Spleen (tissue), 11 donors: ENCODE results near the gene RASEF. TPM values are rescaled to one million over a fixed set of nuclear protein-coding genes. Genes with fewer than 3 reads are reported as not detected.
A peak's percentile ranks its signal among the peaks of the same experiment; 100 is the strongest.

Source experiments
- DNase-seq: peaks from one replicate; pipeline ENCODE4 v3.0.0-alpha.2; 2020
- H3K27ac ChIP-seq, 8 donors: fragments of 200-600 bp; sonication (generic) in 7 of 8; 1 replicate in 4 of 8; 2 replicates in 4 of 8; pipeline versions ENCODE4 v1.5.0 to v1.8.0; 2016 to 2021; ENCODE audit warnings: inconsistent platforms in 4 of 8, mild to moderate bottlenecking in 4 of 8, moderate library complexity in 1 of 8
- H3K27me3 ChIP-seq, 7 donors: fragments of 200-600 bp; sonication (generic) in 6 of 7; replicated peaks in 1 of 7; 1 replicate in 4 of 7; 2 replicates in 3 of 7; pipeline versions ENCODE4 v1.5.0 to v1.8.0; 2016 to 2021; ENCODE audit warnings: inconsistent platforms in 3 of 7, mild to moderate bottlenecking in 1 of 7
- H3K36me3 ChIP-seq, 6 donors: fragments of 200-600 bp; sonication (generic) in 5 of 6; 1 replicate in 4 of 6; 2 replicates in 2 of 6; pipeline versions ENCODE4 v1.5.0 to v1.8.0; 2016 to 2021; ENCODE audit warnings: inconsistent platforms in 2 of 6
- H3K4me1 ChIP-seq, 6 donors: fragments of 200-600 bp; sonication (generic) in 5 of 6; 1 replicate in 3 of 6; 2 replicates in 3 of 6; pipeline versions ENCODE4 v1.5.0 to v1.8.0; 2016 to 2021; ENCODE audit warnings: inconsistent platforms in 3 of 6
- H3K4me3 ChIP-seq, 8 donors: fragments of 200-600 bp; sonication (generic) in 7 of 8; 1 replicate in 4 of 8; 2 replicates in 4 of 8; pipeline versions ENCODE4 v1.5.0 to v1.8.0; 2016 to 2021; ENCODE audit warnings: inconsistent platforms in 4 of 8, mild to moderate bottlenecking in 4 of 8, moderate library complexity in 2 of 8
- H3K9me3 ChIP-seq, 8 donors: fragments of 200-600 bp; sonication (generic) in 7 of 8; 1 replicate in 4 of 8; 2 replicates in 4 of 8; pipeline versions ENCODE4 v1.5.0 to v1.8.0; 2016 to 2021; ENCODE audit warnings: inconsistent platforms in 4 of 8
- CTCF ChIP-seq, 11 experiments: fragments of 200-600 bp in 7 of 11; fragments of 450-650 bp in 4 of 11; sonication (generic) in 4 of 11; IDR thresholded peaks in 8 of 11; conservative IDR thresholded peaks in 3 of 11; 1 replicate in 7 of 11; 2 replicates in 4 of 11; pipeline versions ENCODE4 v1.4.0 to v1.8.0; 2016 to 2021; ENCODE audit warnings: antibody characterized with exemption in 11 of 11, inconsistent platforms in 4 of 11, mild to moderate bottlenecking in 1 of 11
- POLR2A ChIP-seq, 3 donors: fragments of 450-650 bp; IDR thresholded peaks; one replicate each; pipeline ENCODE4 v1.5.1; 2017; ENCODE audit warnings: antibody characterized with exemption in 3 of 3, mild to moderate bottlenecking in 1 of 3
- POLR2AphosphoS5 ChIP-seq, 3 donors: sonication (generic); formaldehyde crosslinking; IDR thresholded peaks; one replicate each; pipeline ENCODE4 v1.5.1; 2017; ENCODE audit warnings: antibody characterized with exemption in 3 of 3
- WGBS, 5 donors: extraction: QIAGEN DNeasy Blood & Tissue Kit in 3 of 5; methylation state at CpG; one replicate each; pipeline versions ENCODE4 v1.1.5 to v1.1.7; 2013 to 2018; 5-methylcytosine and 5-hydroxymethylcytosine counted together
- intact Hi-C: fragments of 100-400 bp; cut with DNase I; formaldehyde crosslinking; loops from one replicate; pipeline ENCODE4 v1.15.0; 2023; ENCODE audit warnings: low total_unique reads
- polyA plus RNA-seq, 3 donors: library from polyadenylated mRNA; stranded (reverse); fragments of 200-250 nt; gene quantifications; one replicate each; pipeline ENCODE4 v1.2.1, GENCODE V29; 2013
- total RNA-seq, 7 donors: library from RNA; depleted of rRNA in 3 of 7; stranded (reverse); fragments of >200 nt in 3 of 7; fragmentation: NEBNext Ultra II Directional in 4 of 7; extraction: Animal tissue kit (Norgen Biotek cat#: 25700) in 4 of 7; gene quantifications; one replicate each; pipeline versions ENCODE4 v1.1.0 to v1.2.1, GENCODE V29; 2016 to 2021
- donor health status: healthy with polysubstance abuse.
- donor health status: DM: no; HTN: no; CAD: no; lungs with moderate emphysema.
- donor health status: DM: no; HTN: no; CAD: no.
- donor health status: Bipolar disorder and iron deficiency.
- donor health status: healthy.
- donor health status: DM: no; HTN: no; CAD: no.
- donor health status: DM: yes; HTN: yes; CAD: no.

Gene RASEF
- total and polyA plus RNA-seq, 10 donors, result 0.04 to 0.72 (median 0.21) TPM

- no peak overlapping the region for H3K4me3 ChIP-seq
Measured at GRCh38 chr9:82968816-82969215, 94.1 kb downstream of the RASEF start.

GRCh38 chr9:82968388-82968787, 94.6 kb downstream of the RASEF start:
- intact Hi-C loops, result loop anchor here (10.0 kb wide), 1 partner anchor 434 kb away; no protein-coding TSS in a partner anchor
- peaks cover 0 to 15% (median 0%) of the 10 kb centered on the region in 7 donors for H3K27me3 ChIP-seq
- no peaks in the 10 kb centered on the region for H3K4me1 ChIP-seq
- no peak overlapping the region for H3K4me3 ChIP-seq
- TF ChIP-seq CTCF (IDR thresholded peaks at IDR 0.05 in 8 of 11, conservative IDR thresholded peaks at IDR 0.05 in 3 of 11) (no peak), POLR2A (IDR thresholded peaks at IDR 0.05) (no peak), POLR2AphosphoS5 (IDR thresholded peaks at IDR 0.05) (no peak)
- H3K9me3 ChIP-seq, result peaks cover 0 to 6% (median 4%) of the 10 kb centered on the region in 8 donors
- DNase-seq, result no peak
- no peak overlapping the region for H3K27ac ChIP-seq
- 80 to 95% (median 85%) methylated on average over 3 of the region's 3 CpGs for WGBS, 5 donors
- no peaks in the 10 kb centered on the region for H3K36me3 ChIP-seq

More at GRCh38 chr9:82968816-82969215, 94.1 kb downstream of the RASEF start:
- TF ChIP-seq POLR2A (IDR thresholded peaks at IDR 0.05) (no peak), POLR2AphosphoS5 (IDR thresholded peaks at IDR 0.05) (no peak), CTCF (IDR thresholded peaks at IDR 0.05 in 8 of 11, conservative IDR thresholded peaks at IDR 0.05 in 3 of 11) (no peak)
- 76 to 94% (median 81%) methylated on average over 1 of the region's 1 CpG for WGBS, 5 donors
- Histone ChIP-seq H3K4me1 (no peaks in the 10 kb centered on the region), H3K27me3 (peaks cover 0 to 12% (median 0%) of the 10 kb centered on the region in 7 donors), H3K36me3 (no peaks in the 10 kb centered on the region), H3K27ac (no peak overlapping the region), H3K9me3 (peaks cover 0 to 6% (median 4%) of the 10 kb centered on the region in 8 donors)
- DNase-seq, result no peak
- intact Hi-C loops, result loop anchor here (10.0 kb wide), 1 partner anchor 434 kb away; no protein-coding TSS in a partner anchor

- TF ChIP-seq CTCF (IDR thresholded peaks at IDR 0.05 in 8 of 11, conservative IDR thresholded peaks at IDR 0.05 in 3 of 11) (peak in 10 of 11 experiments; percentile 60 to 75 (median 68)), POLR2A (IDR thresholded peaks at IDR 0.05) (no peak), POLR2AphosphoS5 (IDR thresholded peaks at IDR 0.05) (no peak)
- intact Hi-C loops, result loop anchor here (10.0 kb wide), 1 partner anchor 427 kb away; no protein-coding TSS in a partner anchor
- H3K27me3 ChIP-seq, result peaks cover 0 to 17% (median 0%) of the 10 kb centered on the region in 7 donors
- peak; percentile 75 for DNase-seq
- no peaks in the 10 kb centered on the region for H3K9me3 ChIP-seq
- H3K4me1 ChIP-seq, result no peaks in the 10 kb centered on the region
- WGBS, 5 donors, result 27 to 36% (median 31%) methylated on average over 7 of the region's 7 CpGs
- H3K36me3 ChIP-seq, result no peaks in the 10 kb centered on the region
- no peak overlapping the region for H3K4me3 ChIP-seq
- no peak overlapping the region for H3K27ac ChIP-seq
Measured at GRCh38 chr9:82961504-82962125, 101.3 kb downstream of the RASEF start.

GRCh38 chr9:82957529-82958379, 105.2 kb downstream of the RASEF start:
- DNase-seq, result no peak
- H3K36me3 ChIP-seq, result no peaks in the 10 kb centered on the region
- no peaks in the 10 kb centered on the region for H3K4me1 ChIP-seq
- TF ChIP-seq CTCF (IDR thresholded peaks at IDR 0.05 in 8 of 11, conservative IDR thresholded peaks at IDR 0.05 in 3 of 11) (no peak), POLR2AphosphoS5 (IDR thresholded peaks at IDR 0.05) (no peak), POLR2A (IDR thresholded peaks at IDR 0.05) (no peak)
- whole genome bisulfite sequencing, 5 donors, result 75 to 87% (median 80%) methylated on average over 7 of the region's 7 CpGs
- H3K27me3 ChIP-seq, result peaks cover 0 to 2% (median 0%) of the 10 kb centered on the region in 7 donors
- no peak overlapping the region for H3K4me3 ChIP-seq
- intact Hi-C loops, result no loop called here
- H3K9me3 ChIP-seq, result no peaks in the 10 kb centered on the region
- no peak overlapping the region for H3K27ac ChIP-seq
